Measurements from ENCODE around the gene ZMYM4. TPM values are rescaled to one million over a fixed set of nuclear protein-coding genes. Genes with fewer than 3 reads are reported as not detected.

Gene ZMYM4
- total and polyA plus RNA-seq, 12 donors: 6.7 to 37.7 (median 34.1) TPM

DNA sequence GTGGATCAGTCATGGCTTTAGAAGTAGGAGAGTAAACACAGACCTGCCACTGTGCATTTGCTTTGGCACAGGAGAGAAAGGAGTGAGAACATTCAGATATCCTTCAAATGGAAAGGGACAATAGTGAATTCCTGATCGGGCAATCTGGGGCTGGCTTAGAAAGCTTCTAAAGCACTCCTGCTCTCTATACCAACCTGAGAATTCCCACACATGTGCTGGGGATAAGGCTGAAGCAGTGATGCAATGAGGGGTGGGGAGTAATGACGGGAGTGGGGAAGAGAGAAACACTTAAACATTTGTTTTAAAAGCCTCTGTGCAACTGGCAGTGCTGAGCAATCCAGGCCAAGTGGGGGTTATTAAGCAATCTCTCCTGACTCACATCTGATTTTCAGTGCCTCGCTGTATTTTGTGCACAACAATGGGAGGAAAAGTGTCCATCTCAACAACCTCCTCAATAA, 179.9 kb downstream of the ZMYM4 start:
- TF ChIP-seq, protein P1, sequence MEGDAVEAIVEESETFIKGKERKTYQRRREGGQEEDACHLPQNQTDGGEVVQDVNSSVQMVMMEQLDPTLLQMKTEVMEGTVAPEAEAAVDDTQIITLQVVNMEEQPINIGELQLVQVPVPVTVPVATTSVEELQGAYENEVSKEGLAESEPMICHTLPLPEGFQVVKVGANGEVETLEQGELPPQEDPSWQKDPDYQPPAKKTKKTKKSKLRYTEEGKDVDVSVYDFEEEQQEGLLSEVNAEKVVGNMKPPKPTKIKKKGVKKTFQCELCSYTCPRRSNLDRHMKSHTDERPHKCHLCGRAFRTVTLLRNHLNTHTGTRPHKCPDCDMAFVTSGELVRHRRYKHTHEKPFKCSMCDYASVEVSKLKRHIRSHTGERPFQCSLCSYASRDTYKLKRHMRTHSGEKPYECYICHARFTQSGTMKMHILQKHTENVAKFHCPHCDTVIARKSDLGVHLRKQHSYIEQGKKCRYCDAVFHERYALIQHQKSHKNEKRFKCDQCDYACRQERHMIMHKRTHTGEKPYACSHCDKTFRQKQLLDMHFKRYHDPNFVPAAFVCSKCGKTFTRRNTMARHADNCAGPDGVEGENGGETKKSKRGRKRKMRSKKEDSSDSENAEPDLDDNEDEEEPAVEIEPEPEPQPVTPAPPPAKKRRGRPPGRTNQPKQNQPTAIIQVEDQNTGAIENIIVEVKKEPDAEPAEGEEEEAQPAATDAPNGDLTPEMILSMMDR (IDR thresholded peaks at IDR 0.05): no peak
- no peak overlapping the region for H3K4me3 ChIP-seq
- peaks cover 3 to 76% (median 27%) of the 10 kb centered on the region in 9 donors for H3K4me1 ChIP-seq
- 65 to 79% methylated on average over 3 of the region's 3 CpGs for WGBS, 2 donors
- H3K36me3 ChIP-seq: peaks cover 0 to 92% (median 48%) of the 10 kb centered on the region in 9 donors
- ATAC-seq: peak in 2 of 8 donors; percentile 43 to 69
- H3K27ac ChIP-seq: peak overlapping the region in 1 of 10 donors; percentile 64
- no peaks in the 10 kb centered on the region for H3K9me3 ChIP-seq
- intact Hi-C loops (cut with DNase I): loop anchor here in 3 of 10 donors (5.0 to 10.0 kb wide), 3 partner anchors 114 to 279 kb away; no protein-coding TSS in a partner anchor
- DNase-seq: no peak
- no peaks in the 10 kb centered on the region for H3K27me3 ChIP-seq

DNA sequence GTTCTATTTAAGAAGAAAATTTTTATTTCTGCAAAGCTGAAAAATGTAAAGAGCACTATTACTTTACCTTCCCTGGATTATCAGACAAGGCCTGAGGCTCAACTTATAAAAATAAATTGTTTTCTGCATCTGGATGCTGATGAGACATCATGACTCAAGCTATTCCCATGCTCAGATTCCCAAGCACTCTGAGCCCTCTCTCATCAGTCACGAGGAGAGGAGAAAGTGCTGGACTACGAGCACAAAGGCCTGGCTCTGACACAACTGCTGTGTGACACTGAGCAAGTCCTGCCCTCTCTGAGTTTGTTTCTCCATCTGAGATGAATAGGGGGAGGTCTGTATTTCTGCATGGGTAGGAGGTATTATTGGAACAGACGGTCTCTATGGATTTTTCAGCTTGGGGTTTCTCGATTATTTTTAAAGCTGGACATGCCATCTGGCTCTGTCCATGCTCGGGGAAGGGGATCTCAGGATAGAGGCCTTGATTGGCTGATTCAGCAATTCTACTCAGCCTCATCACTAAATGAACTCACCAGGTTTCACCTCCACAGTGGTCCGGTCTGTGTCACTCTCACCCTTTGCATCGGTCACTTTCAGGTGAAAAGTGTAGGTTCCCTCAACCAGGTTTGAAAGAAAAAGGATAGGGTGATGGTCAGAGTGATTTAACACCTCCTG, 181.0 kb downstream of the ZMYM4 start:
- no peaks in the 10 kb centered on the region for H3K27me3 ChIP-seq
- no peak for ATAC-seq
- H3K36me3 ChIP-seq: peaks cover 0 to 92% (median 45%) of the 10 kb centered on the region in 9 donors
- no peaks in the 10 kb centered on the region for H3K9me3 ChIP-seq
- intact Hi-C loops (cut with DNase I): loop anchor here (2.0 to 10.0 kb wide), 13 partner anchors 88 to 328 kb away; partner anchors contain the start of gene C1orf216 (in 3 of the 10)
- DNase-seq: no peak
- H3K4me1 ChIP-seq: peaks cover 3 to 87% (median 30%) of the 10 kb centered on the region in 9 donors
- 87 to 91% methylated on average over 7 of the region's 7 CpGs for WGBS, 2 donors
- H3K4me3 ChIP-seq: no peak overlapping the region
- TF ChIP-seq, protein P1 (IDR thresholded peaks at IDR 0.05): no peak
- H3K27ac ChIP-seq: peak overlapping the region in 1 of 10 donors; percentile 64

DNA sequence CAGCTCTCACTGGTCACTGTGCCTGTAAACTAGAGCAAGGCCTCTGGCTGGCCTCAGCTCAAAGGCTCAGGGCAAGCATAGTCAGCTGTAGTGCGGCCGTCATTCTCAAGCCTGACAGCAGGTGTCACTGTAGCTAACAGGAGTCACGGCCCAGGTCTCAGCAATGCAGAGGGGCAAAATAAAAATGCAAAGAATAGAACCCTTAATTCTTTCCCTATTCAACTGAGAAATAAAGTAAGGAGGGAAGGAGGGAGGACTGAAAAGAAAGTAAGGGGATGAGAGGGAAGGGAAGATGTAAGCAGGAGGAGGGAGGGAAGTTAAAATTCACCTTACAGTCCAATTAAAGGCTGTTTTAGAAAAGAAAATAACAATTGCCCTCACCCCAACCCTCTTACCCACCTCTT, 182.6 kb downstream of the ZMYM4 start:
- TF ChIP-seq, protein P1 (IDR thresholded peaks at IDR 0.05): peak; percentile 68 to 94 (median 85)
- WGBS, 2 donors: 2 to 5% methylated on average over 3 of the region's 3 CpGs
- intact Hi-C loops (cut with DNase I): loop anchor here (1.0 to 10.0 kb wide), 14 partner anchors 86 to 326 kb away; partner anchors contain the start of gene C1orf216 (in 3 of the 10)
- H3K4me1 ChIP-seq: peaks cover 3 to 90% (median 40%) of the 10 kb centered on the region in 9 donors
- peaks cover 0 to 92% (median 50%) of the 10 kb centered on the region in 9 donors for H3K36me3 ChIP-seq
- no peak overlapping the region for H3K4me3 ChIP-seq
- no peaks in the 10 kb centered on the region for H3K27me3 ChIP-seq
- ATAC-seq: peak; percentile 83 to 96 (median 88)
- no peaks in the 10 kb centered on the region for H3K9me3 ChIP-seq
- DNase-seq: peak; percentile 81 to 85
- peak overlapping the region in 4 of 10 donors; percentile 39 to 76 (median 63) for H3K27ac ChIP-seq

DNA sequence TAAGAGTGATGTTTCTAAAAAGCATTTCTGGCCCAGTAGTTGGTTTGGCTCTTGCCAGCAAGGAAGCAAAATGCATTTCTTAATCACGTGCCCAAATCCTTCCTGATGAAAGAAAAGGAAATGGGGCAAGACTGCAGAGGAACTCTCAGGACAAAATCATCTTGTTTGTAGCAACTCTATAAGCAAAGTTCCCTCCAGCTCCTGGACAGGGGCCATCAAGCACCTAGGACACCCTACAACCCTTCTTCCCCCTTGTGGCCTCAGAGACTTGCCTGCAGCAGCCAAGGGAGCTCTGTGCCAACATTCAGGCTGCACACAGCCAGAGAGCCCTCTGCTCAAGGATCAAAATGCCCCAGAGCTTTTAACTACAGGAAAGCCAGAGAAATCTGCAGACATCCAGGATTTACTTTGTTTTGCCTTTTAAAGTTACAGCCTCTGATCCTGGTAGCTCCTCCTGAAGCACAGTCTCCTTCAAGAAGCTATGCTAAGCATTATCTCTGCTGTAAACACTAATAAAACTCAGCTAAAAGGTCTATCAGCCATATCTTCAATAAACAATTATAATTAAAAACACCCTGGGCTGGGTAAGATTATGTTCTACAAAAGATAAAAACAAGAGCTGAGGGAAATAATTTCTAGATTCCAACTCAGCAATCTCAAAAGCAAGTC, 183.7 kb downstream of the ZMYM4 start:
- Histone ChIP-seq H3K4me1 (peaks cover 3 to 81% (median 40%) of the 10 kb centered on the region in 9 donors), H3K4me3 (no peak overlapping the region), H3K36me3 (peaks cover 0 to 90% (median 45%) of the 10 kb centered on the region in 9 donors), H3K27ac (peak overlapping the region in 8 of 10 donors; percentile 22 to 76 (median 50)), H3K9me3 (no peaks in the 10 kb centered on the region), H3K27me3 (no peaks in the 10 kb centered on the region)
- intact Hi-C loops (cut with DNase I): loop anchor here in 9 of 10 donors (2.0 to 10.0 kb wide), 11 partner anchors 85 to 325 kb away; partner anchors contain the start of gene C1orf216 (in 3 of the 9)
- ATAC-seq (peak; percentile 65 to 82 (median 74)), DNase-seq (peak; percentile 49 to 52)
- TF ChIP-seq, protein P1 (IDR thresholded peaks at IDR 0.05): peak in 5 of 9 donors; percentile 10 to 29 (median 26)
- 13 to 18% methylated on average over 1 of the region's 1 CpG for WGBS, 2 donors
